ENCODE measurements around the gene LMBR1. TPM values are rescaled to one million over a fixed set of nuclear protein-coding genes. Genes with fewer than 3 reads are reported as not detected.

Gene LMBR1
- total RNA-seq, 1 donor from 2014 or later, result 235 TPM

Small RNAs within 50 kb of the gene (small RNA-seq; reads per million reads assigned to genes)
- gene RNU4-31P, result not detected

Other genes starting within 250 kb of the LMBR1 start
- gene NOM1, start 56.5 kb upstream of the LMBR1 start, total RNA-seq, result 27.5 TPM
- not detected for gene MNX1, start 117.5 kb upstream of the LMBR1 start, total RNA-seq
- gene UBE3C, start 245.7 kb upstream of the LMBR1 start, total RNA-seq, result 108 TPM